GM20431 (cell line): Measurements from ENCODE around the gene DYNLT2B.
"Not testable (repeated sequence)": the region's sequence is repeated elsewhere in the genome, so short reads cannot be mapped to it uniquely, and the experiment has no call there.

ENCODE experiments used
- in situ Hi-C: fragments of 300-500 bp; cut with MseI, MboI; formaldehyde crosslinking; loops from one replicate; pipeline ENCODE4 v1.15.0; 2020; ENCODE audit warnings: low sequenced_read_pairs; ENCODE audit not compliant: unreplicated experiment

The DYNLT2B gene

DNA sequence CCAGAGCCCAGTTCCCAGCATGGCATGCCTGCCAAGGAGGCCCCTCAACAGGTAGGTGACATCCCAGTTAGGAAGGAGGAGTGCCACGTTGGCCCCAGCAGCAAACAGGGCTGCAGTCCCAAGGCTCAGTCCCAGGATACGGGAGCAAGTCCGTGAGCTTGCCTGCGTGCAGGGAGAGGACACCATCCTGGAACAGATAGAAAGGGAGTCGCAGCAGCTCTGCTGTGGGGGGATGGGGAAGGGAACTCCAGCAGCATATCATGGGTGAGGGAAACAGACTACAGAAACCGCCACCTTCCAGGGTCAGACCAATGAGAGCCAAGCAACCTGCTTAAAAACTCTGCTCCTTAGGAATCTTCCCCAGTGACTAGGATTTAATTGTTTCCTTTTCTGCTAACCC lies 9.4 kb upstream of the DYNLT2B start:
- in situ Hi-C loops, result no loop called here

DNA sequence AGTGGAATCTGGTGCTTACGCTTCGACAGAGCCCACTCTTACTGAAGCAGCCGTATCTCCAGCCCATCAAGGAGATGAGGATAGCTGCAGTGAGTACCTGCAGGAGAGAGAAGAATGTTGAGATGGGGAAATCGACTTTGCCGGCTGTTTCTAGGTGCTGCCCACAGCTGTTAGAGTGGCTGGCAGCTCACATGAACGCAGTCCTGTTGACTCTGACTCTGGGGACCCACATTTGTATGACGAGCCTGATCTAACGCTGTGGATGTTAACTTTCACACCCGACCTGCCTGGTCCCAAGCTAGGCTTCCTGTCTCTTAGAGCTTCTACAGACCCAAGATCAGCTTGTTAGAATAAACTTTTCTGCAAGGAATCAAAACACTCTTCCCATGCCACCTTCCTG lies 8.9 kb upstream of the DYNLT2B start:
- in situ Hi-C loops, result no loop called here

GRCh38 chr3:196323691-196324090 lies 5.7 kb upstream of the DYNLT2B start:
- in situ Hi-C loops, result no loop called here

GRCh38 chr3:196323016-196323415 lies 5.0 kb upstream of the DYNLT2B start:
- in situ Hi-C loops, result no loop called here

DNA sequence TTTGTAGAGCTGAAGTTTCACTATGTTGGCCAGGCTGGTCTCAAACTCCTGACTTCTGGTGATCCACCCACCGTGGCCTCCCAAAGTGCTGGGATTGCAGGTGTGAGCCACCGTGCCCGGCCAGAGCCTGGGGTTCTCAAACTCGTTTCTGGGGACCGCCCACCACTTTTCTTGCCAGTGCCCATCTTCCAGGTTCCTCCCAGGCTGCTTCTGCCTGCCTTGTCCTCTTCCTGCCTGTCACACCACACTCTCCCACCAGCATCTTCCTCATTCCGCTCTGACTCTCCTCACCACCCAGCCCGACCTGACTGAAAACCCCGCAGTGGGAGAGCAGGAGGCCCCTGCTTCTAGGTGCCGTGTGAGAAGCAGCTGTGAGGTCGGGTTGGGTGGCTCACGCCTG lies 3.1 kb upstream of the DYNLT2B start:
- in situ Hi-C loops, result no loop called here

DNA sequence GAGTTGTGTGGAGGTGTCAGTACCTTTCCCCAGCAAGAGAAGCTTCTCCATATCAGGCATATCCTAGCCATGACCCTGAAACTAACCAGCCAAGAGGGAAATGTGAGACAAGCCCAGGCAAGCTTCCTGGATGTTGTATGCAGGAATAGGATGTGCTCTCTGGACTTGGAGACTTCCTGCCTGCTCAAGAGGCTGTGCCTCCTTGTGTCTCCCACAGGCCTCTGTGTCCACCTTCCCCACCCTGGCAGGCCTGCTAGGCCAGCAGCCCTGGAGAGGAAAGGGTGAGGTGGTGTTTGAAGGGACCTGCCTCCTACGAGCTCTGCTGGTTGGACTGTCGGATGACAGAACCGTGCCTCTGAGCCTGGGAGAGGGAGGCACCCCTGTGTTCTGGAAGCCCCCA lies 2.1 kb upstream of the DYNLT2B start:
- in situ Hi-C loops, result no loop called here

GRCh38 chr3:196316799-196317686 lies 997 bp downstream of the DYNLT2B start:
- in situ Hi-C loops, result not testable (repeated sequence)

DNA sequence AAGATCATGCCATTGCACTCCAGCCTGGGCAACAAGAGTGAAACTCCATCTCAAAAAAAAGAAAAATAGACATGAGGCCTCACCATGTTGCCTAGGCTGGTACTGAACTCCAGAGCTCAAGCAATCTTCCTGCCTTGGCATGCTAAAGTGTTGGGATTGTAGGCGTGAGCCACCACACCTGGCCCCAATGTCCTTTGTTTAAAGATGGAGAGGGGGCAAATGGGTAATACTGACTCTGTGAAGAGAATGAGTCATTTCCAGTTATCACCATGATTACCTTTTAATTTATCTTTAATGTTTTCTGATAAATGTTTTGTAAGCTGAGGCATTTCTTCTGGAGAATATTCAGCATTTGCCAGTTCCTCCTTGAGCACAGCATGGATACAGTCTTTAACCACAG lies 2.2 kb downstream of the DYNLT2B start:
- in situ Hi-C loops, result no loop called here

DNA sequence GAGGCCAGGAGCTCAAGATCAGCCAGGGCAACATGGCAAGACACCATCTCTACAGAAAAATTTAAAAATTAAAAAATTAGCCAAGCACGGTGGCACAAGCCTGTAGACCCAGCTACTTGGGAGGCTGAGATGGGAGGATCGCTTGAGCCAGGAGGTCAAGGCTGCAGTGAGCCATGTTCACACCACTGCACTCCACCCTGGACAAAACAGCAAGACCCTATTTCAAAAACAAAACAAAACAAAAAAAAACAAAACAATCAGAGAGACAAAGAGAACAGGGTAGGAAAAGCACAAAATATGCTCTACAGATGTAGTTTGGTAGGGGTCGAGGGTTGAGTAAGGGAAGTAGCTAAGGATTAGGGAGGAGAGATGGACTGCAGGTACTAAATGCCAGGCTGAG lies 3.4 kb downstream of the DYNLT2B start:
- in situ Hi-C loops, result no loop called here

- in situ Hi-C loops, result not testable (repeated sequence)
These were observed 4.0 kb downstream of the DYNLT2B start for GRCh38 chr3:196314086-196314485.

DNA sequence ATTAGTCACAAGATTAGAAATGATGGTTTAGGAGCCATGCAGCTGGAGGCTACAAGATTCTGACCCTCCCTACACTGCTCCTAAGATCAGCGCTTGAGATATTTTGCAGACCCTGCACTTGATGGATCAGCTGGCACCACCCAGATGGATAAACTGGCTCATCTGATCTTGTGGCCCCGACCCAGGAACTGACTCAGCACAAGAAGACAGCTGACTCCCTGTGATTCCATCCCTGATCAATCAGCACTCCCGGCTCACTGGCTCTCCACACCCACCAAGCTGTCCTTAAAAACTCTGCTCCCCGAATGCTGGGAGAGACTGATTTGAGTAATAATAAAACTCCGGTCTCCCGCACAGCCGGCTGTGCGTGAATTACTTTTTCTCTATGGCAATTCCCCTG lies 15.1 kb downstream of the DYNLT2B start:
- in situ Hi-C loops, result not testable (repeated sequence)

GRCh38 chr3:196302551-196302950 lies 15.5 kb downstream of the DYNLT2B start:
- in situ Hi-C loops, result not testable (repeated sequence)

- in situ Hi-C loops, result no loop called here
These were observed 19.5 kb downstream of the DYNLT2B start for GRCh38 chr3:196298521-196298920.

DNA sequence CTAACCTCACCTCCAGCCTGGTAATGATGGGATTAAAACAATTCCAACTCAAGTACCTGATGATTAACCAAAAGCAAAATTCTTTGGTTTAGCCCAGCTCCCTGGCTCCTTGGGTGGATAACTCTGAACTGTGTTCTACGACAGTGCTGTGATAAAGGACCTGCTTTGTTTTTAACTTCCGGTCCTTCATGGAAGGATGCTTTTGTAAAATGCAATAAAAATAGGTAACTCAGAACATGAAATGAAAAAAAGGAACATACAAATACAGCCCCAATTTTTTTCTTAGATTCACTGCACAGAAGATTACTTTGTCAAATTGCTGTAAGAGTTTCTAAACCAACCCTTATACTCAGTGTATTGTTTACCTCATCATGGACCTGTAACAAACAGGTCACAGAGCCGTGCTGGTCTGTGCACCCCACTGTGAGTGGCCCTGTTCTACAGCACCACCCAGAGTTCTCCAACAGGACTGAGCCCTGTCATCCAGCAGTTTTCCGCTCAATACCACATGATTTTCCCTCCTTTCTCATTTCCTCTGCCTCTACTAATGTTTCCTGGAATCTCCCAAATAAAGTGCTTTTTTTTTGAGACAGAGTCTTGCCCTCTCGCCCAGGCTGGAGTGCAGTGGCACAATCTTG lies 25.6 kb downstream of the DYNLT2B start:
- in situ Hi-C loops, result no loop called here

DNA sequence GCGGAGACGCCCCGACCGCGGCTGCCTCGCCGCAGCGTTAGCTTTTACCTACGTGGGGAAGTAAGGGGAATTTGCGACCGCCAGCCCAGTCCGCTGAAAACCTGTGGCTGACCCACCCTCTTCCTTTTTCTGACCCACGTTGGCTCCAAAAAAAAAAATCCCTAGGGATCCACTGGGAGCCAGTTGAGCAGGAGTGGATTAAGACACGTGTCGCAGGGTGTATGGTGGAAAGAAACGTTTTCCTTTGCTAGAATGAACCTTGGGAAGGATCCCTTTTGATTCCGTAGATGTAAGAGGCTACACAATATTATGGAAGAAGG lies 29.9 kb downstream of the DYNLT2B start:
- in situ Hi-C loops, result no loop called here

DNA sequence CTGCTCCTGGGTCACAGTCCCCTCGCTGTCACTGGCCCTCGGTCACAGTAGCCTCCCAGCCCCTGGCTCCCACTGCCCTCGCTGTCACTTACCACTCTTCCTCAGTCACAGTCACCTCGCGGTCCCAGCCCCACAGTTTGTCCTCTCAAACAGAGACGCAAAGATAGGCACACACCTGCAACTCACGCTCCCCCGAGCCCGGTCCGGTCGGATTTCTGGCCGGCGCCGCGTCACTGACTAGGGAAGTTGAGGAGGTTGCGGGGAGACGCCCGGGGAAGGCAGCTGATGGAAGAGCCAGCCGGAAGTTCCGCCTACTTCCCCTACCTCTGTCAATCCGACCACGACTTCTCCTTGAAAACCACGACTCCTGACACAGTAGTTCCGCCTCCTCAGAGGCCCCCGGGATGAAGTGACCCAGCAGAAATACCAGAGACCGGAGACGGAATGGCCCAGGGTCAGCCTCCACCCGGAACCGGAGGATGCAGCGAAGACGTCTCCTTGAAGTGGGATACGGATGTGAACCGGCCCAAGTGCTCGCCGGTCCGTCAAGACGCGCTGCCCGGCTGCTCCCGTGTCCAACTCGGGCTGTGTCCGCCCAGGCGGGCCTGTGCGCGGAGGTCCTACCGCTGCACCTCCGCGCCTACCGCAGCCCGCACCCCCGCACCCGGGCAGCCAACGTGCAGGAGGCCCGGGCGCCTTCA lies 30.4 kb downstream of the DYNLT2B start, which contains the start of gene PCYT1A:
PCYT1A (minus strand) TSS at position 287 of the 701 bp plus-strand sequence. CDS start 17,195 bp downstream, outside the sequence.
- in situ Hi-C loops, result no loop called here

- in situ Hi-C loops, result no loop called here
These were observed 31.0 kb downstream of the DYNLT2B start for GRCh38 chr3:196287090-196287439.

DNA sequence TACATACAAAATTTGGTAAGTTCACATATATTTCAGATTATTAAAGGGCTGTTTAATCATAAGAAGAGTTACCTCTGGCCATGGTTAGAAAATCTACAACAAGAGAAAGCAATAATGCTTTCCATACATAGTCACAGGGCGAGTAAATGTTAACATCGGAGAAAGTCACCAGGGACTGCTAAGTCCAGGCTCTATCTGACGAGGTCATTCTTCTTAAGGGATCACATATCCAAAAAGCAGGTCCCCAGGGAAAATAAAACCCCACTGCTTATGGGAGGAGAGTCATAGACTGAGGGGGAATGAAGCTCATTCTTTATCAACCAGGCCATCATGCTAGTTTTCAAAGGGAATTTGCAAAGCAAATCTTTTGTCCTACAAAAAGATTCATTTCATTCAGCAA lies 33.6 kb downstream of the DYNLT2B start:
- in situ Hi-C loops, result no loop called here

DNA sequence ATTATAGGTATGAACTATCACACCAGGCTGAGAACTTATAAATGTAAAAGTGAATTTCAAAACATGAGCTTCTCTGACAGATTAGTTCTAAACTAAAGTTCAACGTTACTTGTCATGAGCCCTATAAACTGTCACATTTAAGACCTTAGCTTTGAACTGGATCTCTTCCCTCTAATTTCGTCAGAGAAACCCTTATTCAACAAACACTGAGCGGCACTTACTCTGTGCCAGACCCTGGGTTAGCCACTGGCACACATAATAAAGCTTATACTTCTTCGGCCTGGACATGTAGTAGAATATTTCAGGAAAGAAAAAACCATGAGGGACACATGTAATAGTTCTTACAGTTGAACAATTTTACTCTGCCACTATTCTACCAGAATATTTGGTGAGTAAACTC lies 36.1 kb downstream of the DYNLT2B start:
- in situ Hi-C loops, result no loop called here

GRCh38 chr3:196280689-196281440 lies 37.2 kb downstream of the DYNLT2B start:
- in situ Hi-C loops, result no loop called here
